Bronchial epithelial cell (primary cell): Measurements from ENCODE around the gene ZDHHC13. TPM values are rescaled to one million over a fixed set of nuclear protein-coding genes. Genes with fewer than 3 reads are reported as not detected.

Experiments used
- DNase-seq: peaks from one replicate; pipeline ENCODE4 v3.0.0-alpha.2; 2010; ENCODE audit warnings: low read depth
- FAIRE-seq: peaks from 2 replicates; lab custom pipeline; 2011; peaks lifted over from hg19 to GRCh38; lab: Jason Lieb, UNC
- H3K27me3 ChIP-seq: 2 replicates; pipeline ENCODE4 v1.5.1; 2011; ENCODE audit warnings: low read length; ENCODE audit not compliant: control insufficient read depth, insufficient read depth
- H3K36me3 ChIP-seq: 2 replicates; pipeline ENCODE4 v1.5.1; 2011; ENCODE audit warnings: low read length; ENCODE audit not compliant: control insufficient read depth, insufficient read depth
- H3K4me3 ChIP-seq: 2 replicates; pipeline ENCODE4 v1.5.1; 2011; ENCODE audit warnings: mild to moderate bottlenecking, low read depth, low read length, control low read depth
- CTCF ChIP-seq: IDR thresholded peaks from 2 replicates; pipeline ENCODE4 v1.5.1; 2011; ENCODE audit warnings: mild to moderate bottlenecking, moderate library complexity, low read length, control low read depth, inconsistent platforms; ENCODE audit not compliant: insufficient read depth, severe bottlenecking
- total RNA-seq: library from RNA; depleted of rRNA; stranded (reverse); fragments of >200 nt; gene quantifications from 2 replicates; pipeline ENCODE4 v1.2.1, GENCODE V29; 2014

The ZDHHC13 gene
- total RNA-seq, 1 donor from 2014 or later = 21.6 TPM

DNA sequence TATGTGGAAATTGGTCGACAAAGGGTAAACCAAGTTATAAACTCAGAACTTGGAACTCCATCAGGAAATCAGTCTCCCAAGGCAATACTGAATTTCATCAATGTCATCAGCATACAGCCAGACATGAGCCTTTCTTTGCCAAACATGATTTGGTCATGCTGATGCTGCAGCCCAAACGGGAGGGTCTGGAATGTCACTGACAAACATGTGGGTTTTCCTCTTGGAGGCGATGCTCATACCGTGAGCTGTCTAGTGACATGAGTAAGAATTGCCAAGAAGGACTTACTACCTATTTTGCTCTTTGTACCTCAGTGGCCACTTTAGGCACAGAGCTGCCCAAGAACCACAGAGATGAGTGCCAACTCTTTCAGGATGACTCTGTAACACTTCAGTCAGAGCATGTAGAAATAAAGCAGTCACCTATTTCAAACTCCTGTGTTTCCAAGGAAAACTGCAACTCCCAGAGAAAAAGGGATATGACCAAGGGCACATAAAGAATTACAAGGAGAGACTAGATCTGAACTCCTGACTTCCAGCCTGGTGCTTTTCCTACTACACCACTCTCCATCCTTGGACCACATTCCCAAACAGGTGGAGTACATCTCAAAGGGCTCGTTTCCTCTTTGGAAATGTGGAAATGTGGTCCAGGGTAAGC, 32.2 kb upstream of the ZDHHC13 start:
- DNase-seq (no peak), FAIRE-seq (no peak)
- no peak overlapping the region for H3K4me3 ChIP-seq
- H3K27me3 ChIP-seq = no peaks in the 10 kb centered on the region
- no peaks in the 10 kb centered on the region for H3K36me3 ChIP-seq
- TF ChIP-seq CTCF = no peak

DNA sequence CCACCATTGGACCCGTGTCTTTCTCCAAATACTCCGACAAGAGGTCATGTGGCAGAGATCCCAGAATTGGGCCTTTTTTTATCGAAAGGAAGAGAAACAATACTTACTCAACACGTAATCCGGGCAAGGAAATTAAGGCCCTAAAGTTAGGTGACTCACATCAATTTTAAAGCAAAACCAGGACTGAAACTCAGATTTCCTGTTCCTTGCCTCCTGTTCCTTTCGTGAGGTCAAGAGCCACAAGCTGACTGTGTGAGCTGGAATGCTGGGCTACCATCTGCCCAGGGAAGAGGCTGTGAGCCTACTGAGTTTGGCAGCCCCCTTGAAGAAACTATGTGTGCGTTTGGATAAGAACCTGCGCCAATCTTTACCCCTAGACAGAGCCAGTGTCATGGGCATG, 29.3 kb upstream of the ZDHHC13 start:
- H3K27me3 ChIP-seq = no peaks in the 10 kb centered on the region
- no peaks in the 10 kb centered on the region for H3K36me3 ChIP-seq
- no peak for TF ChIP-seq CTCF
- H3K4me3 ChIP-seq = no peak overlapping the region
- DNase-seq = peak; percentile 89
- FAIRE-seq = no peak

- Histone ChIP-seq H3K4me3 (no peak overlapping the region), H3K27me3 (no peaks in the 10 kb centered on the region), H3K36me3 (no peaks in the 10 kb centered on the region)
- FAIRE-seq = no peak
- no peak for TF ChIP-seq CTCF
- no peak for DNase-seq
Observed at GRCh38 chr11:19088791-19089190, 28.2 kb upstream of the ZDHHC13 start.

- FAIRE-seq (no peak), DNase-seq (peak; percentile 87)
- no peak for TF ChIP-seq CTCF
- H3K4me3 ChIP-seq = no peak overlapping the region
- no peaks in the 10 kb centered on the region for H3K36me3 ChIP-seq
- no peaks in the 10 kb centered on the region for H3K27me3 ChIP-seq
Observed at GRCh38 chr11:19089421-19089820, 27.5 kb upstream of the ZDHHC13 start.

- DNase-seq (peak; percentile 76), FAIRE-seq (no peak)
- H3K27me3 ChIP-seq = no peaks in the 10 kb centered on the region
- no peak overlapping the region for H3K4me3 ChIP-seq
- no peak for TF ChIP-seq CTCF
- H3K36me3 ChIP-seq = no peaks in the 10 kb centered on the region
Observed at GRCh38 chr11:19091366-19091765, 25.6 kb upstream of the ZDHHC13 start.

DNA sequence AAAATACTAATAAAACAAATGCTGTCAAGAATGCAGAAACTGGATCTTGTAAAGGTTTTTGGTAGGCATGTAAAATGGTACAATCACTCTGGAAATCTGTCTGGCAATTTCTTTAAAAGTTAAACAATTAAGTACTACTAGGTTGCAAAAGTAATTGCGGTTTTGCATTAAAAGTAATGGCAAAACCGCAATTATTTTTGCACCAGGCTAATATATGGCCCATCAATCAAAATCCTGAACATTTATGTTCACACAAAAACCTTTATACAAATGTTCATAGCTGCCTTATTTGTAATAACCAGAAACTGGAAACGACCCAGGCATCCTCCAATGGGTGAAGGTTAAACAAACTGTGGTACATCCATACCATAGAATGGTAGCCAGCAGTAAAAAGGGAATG, 24.6 kb upstream of the ZDHHC13 start:
- no peak for FAIRE-seq
- no peak for TF ChIP-seq CTCF
- no peaks in the 10 kb centered on the region for H3K36me3 ChIP-seq

More for the DNA sequence above, 24.6 kb upstream of the ZDHHC13 start:
- Histone ChIP-seq H3K4me3 (no peak overlapping the region), H3K27me3 (no peaks in the 10 kb centered on the region)
- DNase-seq = no peak
